Endodermal cell (in vitro differentiated cells): ENCODE data around the gene RBFA. TPM values are rescaled to one million over a fixed set of nuclear protein-coding genes. Genes with fewer than 3 reads are reported as not detected.

ENCODE experiments used
- DNase-seq: peaks from one replicate; pipeline ENCODE4 v3.0.0-alpha.2; 2017
- H3K27ac ChIP-seq: 2 replicates; pipeline ENCODE4 v1.5.1; 2013; ENCODE audit warnings: mild to moderate bottlenecking, low read depth, low read length, moderate library complexity
- H3K27me3 ChIP-seq: 2 replicates; pipeline ENCODE4 v1.6.1; 2013; ENCODE audit warnings: mild to moderate bottlenecking, low read length, moderate library complexity; ENCODE audit not compliant: insufficient read depth, control insufficient read depth, poor library complexity, severe bottlenecking
- H3K36me3 ChIP-seq: 2 replicates; pipeline ENCODE4 v1.7.0; 2013; ENCODE audit warnings: mild to moderate bottlenecking, low read length, moderate library complexity; ENCODE audit not compliant: control insufficient read depth, insufficient read depth
- H3K4me1 ChIP-seq: one replicate; pipeline ENCODE4 v1.7.0; 2013; ENCODE audit warnings: low read length; ENCODE audit not compliant: control insufficient read depth, insufficient read depth
- H3K4me3 ChIP-seq: 2 replicates; pipeline ENCODE4 v1.5.1; 2013; ENCODE audit warnings: mild to moderate bottlenecking, low read length, moderate library complexity
- H3K9ac ChIP-seq: 2 replicates; pipeline ENCODE4 v1.6.1; 2013; ENCODE audit warnings: mild to moderate bottlenecking, low read length, moderate library complexity; ENCODE audit not compliant: poor library complexity, severe bottlenecking; ENCODE audit errors: extremely low read depth
- H3K9me3 ChIP-seq: 2 replicates; pipeline ENCODE4 v1.6.1; 2013; ENCODE audit warnings: mild to moderate bottlenecking, low read length, moderate library complexity; ENCODE audit not compliant: control insufficient read depth
- H3K27ac Mint-ChIP-seq: 2 replicates; pipeline ENCODE4 v1.8.0; 2020; ENCODE audit warnings: mixed read lengths
- H3K27me3 Mint-ChIP-seq: 2 replicates; pipeline ENCODE4 v1.8.0; 2021; ENCODE audit warnings: mild to moderate bottlenecking, mixed read lengths; ENCODE audit not compliant: insufficient read depth
- H3K36me3 Mint-ChIP-seq: 2 replicates; pipeline ENCODE4 v1.8.0; 2020; ENCODE audit warnings: low read depth, mixed read lengths
- H3K4me1 Mint-ChIP-seq: 2 replicates; pipeline ENCODE4 v1.8.0; 2020; ENCODE audit warnings: mixed read lengths
- H3K4me3 Mint-ChIP-seq: 2 replicates; pipeline ENCODE4 v1.8.0; 2020; ENCODE audit warnings: mild to moderate bottlenecking, moderate library complexity, mixed read lengths
- H3K9me3 Mint-ChIP-seq: 2 replicates; pipeline ENCODE4 v1.8.0; 2020; ENCODE audit warnings: mild to moderate bottlenecking, mixed read lengths
- WGBS, 2 experiments: methylation state at CpG; one replicate each; pipeline versions ENCODE4 v1.1.5 to v1.1.7; 2013; ENCODE audit warnings: missing lambda C conversion rate in 2 of 2, mixed read lengths in 1 of 2; ENCODE audit not compliant: insufficient coverage in 1 of 2, insufficient read length in 1 of 2; 5-methylcytosine and 5-hydroxymethylcytosine counted together
- total RNA-seq, 2 donors: library from RNA; stranded (reverse); fragmentation: NEBNext Ultra II Directional in 1 of 2; extraction: Animal tissue kit (Norgen Biotek cat#: 25700) in 1 of 2; gene quantifications; 2 replicates in 1 of 2; 3 replicates in 1 of 2; pipeline ENCODE4 v1.2.1, GENCODE V29; 2021
- TF ChIP-seq, protein P1 (sequence below): fragments of 200-600 bp; sonication (generic); conservative IDR thresholded peaks from 2 replicates; pipeline ENCODE4 v1.5.0; 2021; ENCODE audit warnings: antibody characterized with exemption, mild to moderate bottlenecking

RBFA gene
- total RNA-seq, 2 donors from 2014 or later, result 16.6 to 27.6 TPM

DNA sequence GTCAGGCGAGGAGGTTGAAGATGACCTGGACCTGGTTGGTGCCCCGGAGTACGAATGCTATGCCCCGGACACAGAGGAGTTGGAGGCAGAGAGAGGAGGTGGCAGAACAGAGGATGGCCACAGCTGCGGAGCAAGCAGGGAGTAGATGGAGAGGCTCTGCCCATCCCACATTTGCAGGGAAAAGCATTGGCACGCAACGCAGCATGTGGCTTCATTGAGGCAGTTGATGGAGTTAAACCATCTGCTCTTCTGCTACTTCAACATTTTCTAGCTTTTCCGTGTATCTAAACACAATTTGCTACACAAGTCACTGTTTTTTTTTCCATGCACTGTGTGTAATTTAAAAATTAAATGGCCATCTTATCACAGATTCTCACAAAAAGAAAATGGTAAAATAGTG is 11.8 kb downstream of the RBFA start:
- WGBS, 2 experiments, result 94 to 95% methylated on average over 7 to 8 of the region's 8 CpGs
- Mint-ChIP-seq H3K36me3 (peaks cover 76% of the 10 kb centered on the region), H3K27ac (no peak overlapping the region), H3K9me3 (peaks cover 18% of the 10 kb centered on the region), H3K27me3 (no peaks in the 10 kb centered on the region), H3K4me1 (no peaks in the 10 kb centered on the region), H3K4me3 (no peak overlapping the region)
- no peak overlapping the region for H3K9ac ChIP-seq
- H3K27me3 ChIP-seq, result no peaks in the 10 kb centered on the region
- TF ChIP-seq, protein P1, sequence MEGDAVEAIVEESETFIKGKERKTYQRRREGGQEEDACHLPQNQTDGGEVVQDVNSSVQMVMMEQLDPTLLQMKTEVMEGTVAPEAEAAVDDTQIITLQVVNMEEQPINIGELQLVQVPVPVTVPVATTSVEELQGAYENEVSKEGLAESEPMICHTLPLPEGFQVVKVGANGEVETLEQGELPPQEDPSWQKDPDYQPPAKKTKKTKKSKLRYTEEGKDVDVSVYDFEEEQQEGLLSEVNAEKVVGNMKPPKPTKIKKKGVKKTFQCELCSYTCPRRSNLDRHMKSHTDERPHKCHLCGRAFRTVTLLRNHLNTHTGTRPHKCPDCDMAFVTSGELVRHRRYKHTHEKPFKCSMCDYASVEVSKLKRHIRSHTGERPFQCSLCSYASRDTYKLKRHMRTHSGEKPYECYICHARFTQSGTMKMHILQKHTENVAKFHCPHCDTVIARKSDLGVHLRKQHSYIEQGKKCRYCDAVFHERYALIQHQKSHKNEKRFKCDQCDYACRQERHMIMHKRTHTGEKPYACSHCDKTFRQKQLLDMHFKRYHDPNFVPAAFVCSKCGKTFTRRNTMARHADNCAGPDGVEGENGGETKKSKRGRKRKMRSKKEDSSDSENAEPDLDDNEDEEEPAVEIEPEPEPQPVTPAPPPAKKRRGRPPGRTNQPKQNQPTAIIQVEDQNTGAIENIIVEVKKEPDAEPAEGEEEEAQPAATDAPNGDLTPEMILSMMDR, result no peak
- no peak overlapping the region for H3K4me3 ChIP-seq
- DNase-seq, result no peak
- peaks cover 23% of the 10 kb centered on the region for H3K9me3 ChIP-seq
- H3K4me1 ChIP-seq, result no peaks in the 10 kb centered on the region
- no peak overlapping the region for H3K27ac ChIP-seq
- H3K36me3 ChIP-seq, result peaks cover 59% of the 10 kb centered on the region

GRCh38 chr18:80046431-80046830 is 12.2 kb downstream of the RBFA start:
- Histone ChIP-seq H3K4me1 (no peaks in the 10 kb centered on the region), H3K27ac (no peak overlapping the region), H3K9ac (no peak overlapping the region), H3K36me3 (peaks cover 61% of the 10 kb centered on the region), H3K9me3 (peaks cover 28% of the 10 kb centered on the region), H3K4me3 (no peak overlapping the region), H3K27me3 (no peaks in the 10 kb centered on the region)
- no peak for DNase-seq
- Mint-ChIP-seq H3K4me1 (no peaks in the 10 kb centered on the region), H3K36me3 (peaks cover 76% of the 10 kb centered on the region), H3K9me3 (peaks cover 22% of the 10 kb centered on the region), H3K27me3 (no peaks in the 10 kb centered on the region), H3K27ac (no peak overlapping the region), H3K4me3 (no peak overlapping the region)
- 93% methylated on average over 7 to 16 of the region's 16 CpGs for WGBS, 2 experiments
- TF ChIP-seq, protein P1, result no peak

DNA sequence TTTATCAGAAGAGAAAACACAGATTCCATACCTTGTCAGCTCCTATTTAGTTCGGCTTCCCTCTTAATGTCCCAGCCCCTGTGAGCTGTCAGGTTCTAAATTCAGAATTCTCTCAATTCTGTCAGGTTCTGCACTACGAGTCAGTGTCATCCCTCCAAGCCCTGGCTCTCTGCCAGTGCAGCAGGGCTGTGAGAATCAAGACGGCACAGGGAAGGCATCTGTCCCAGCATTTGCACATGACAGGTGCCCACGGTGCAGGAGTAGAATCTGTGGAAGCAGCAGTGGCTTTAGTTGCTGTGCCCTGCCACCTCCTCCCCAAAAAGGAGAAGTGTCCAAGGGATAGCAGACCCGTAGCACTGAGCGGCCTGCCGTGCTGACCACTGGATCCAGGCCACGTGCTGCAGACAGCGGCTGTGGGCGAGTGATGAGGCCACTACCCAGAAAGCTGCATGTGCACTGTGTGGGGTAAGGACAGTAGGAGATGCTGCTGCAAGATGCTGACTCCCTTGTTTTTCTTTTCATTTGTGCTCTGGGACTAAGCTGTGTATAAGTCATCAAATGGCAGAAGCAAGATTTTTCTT is 12.8 kb downstream of the RBFA start:
- Histone ChIP-seq H3K27ac (no peak overlapping the region), H3K9me3 (peaks cover 34% of the 10 kb centered on the region), H3K4me1 (no peaks in the 10 kb centered on the region), H3K4me3 (no peak overlapping the region), H3K36me3 (peaks cover 65% of the 10 kb centered on the region), H3K9ac (no peak overlapping the region), H3K27me3 (no peaks in the 10 kb centered on the region)
- 87 to 91% methylated on average over 10 of the region's 10 CpGs for WGBS, 2 experiments
- no peak overlapping the region for H3K4me3 Mint-ChIP-seq
- H3K4me1 Mint-ChIP-seq, result no peaks in the 10 kb centered on the region
- TF ChIP-seq, protein P1, result no peak
- peaks cover 79% of the 10 kb centered on the region for H3K36me3 Mint-ChIP-seq
- peaks cover 5% of the 10 kb centered on the region for H3K27me3 Mint-ChIP-seq
- peaks cover 29% of the 10 kb centered on the region for H3K9me3 Mint-ChIP-seq
- no peak for DNase-seq
- no peak overlapping the region for H3K27ac Mint-ChIP-seq
